HFF-Myc (cell line): ENCODE results near the gene CTBP2.

Experiments
- DNase-seq: peaks from one replicate; pipeline ENCODE4 v3.0.0-alpha.2; 2011; ENCODE audit warnings: low read depth; ENCODE audit errors: extremely low read depth
- H3K4me3 ChIP-seq: replicated peaks from 2 replicates; pipeline ENCODE4 v1.5.1; 2011; ENCODE audit warnings: low read depth, mild to moderate bottlenecking, control low read depth, low read length
- TF ChIP-seq, protein P1 (sequence below): IDR thresholded peaks from 2 replicates; pipeline ENCODE4 v1.5.1; 2012; ENCODE audit warnings: mild to moderate bottlenecking, low read depth, low read length, control low read depth; ENCODE audit errors: missing control alignments

CTBP2 gene

DNA sequence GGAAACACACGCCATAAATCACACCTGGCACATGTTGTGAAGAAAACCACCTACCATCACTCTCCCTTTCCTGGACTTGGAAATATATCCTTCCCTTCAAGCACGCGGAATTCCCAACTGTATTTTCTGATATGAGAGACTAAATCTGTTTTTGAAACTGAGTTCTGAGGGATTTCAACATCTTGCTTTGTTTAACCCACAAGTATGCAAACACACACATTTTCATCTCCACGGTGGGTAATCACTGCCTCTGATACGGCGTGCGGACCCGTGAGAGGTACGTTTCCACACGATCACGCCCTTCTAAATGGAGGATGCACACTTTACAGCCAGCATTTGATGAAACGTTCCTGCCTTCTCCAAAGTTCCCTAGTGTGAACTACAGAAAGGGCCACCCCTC lies 135.0 kb downstream of the CTBP2 start:
- no peak for DNase-seq
- no peak overlapping the region for H3K4me3 ChIP-seq
- TF ChIP-seq, protein P1, sequence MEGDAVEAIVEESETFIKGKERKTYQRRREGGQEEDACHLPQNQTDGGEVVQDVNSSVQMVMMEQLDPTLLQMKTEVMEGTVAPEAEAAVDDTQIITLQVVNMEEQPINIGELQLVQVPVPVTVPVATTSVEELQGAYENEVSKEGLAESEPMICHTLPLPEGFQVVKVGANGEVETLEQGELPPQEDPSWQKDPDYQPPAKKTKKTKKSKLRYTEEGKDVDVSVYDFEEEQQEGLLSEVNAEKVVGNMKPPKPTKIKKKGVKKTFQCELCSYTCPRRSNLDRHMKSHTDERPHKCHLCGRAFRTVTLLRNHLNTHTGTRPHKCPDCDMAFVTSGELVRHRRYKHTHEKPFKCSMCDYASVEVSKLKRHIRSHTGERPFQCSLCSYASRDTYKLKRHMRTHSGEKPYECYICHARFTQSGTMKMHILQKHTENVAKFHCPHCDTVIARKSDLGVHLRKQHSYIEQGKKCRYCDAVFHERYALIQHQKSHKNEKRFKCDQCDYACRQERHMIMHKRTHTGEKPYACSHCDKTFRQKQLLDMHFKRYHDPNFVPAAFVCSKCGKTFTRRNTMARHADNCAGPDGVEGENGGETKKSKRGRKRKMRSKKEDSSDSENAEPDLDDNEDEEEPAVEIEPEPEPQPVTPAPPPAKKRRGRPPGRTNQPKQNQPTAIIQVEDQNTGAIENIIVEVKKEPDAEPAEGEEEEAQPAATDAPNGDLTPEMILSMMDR: no peak

DNA sequence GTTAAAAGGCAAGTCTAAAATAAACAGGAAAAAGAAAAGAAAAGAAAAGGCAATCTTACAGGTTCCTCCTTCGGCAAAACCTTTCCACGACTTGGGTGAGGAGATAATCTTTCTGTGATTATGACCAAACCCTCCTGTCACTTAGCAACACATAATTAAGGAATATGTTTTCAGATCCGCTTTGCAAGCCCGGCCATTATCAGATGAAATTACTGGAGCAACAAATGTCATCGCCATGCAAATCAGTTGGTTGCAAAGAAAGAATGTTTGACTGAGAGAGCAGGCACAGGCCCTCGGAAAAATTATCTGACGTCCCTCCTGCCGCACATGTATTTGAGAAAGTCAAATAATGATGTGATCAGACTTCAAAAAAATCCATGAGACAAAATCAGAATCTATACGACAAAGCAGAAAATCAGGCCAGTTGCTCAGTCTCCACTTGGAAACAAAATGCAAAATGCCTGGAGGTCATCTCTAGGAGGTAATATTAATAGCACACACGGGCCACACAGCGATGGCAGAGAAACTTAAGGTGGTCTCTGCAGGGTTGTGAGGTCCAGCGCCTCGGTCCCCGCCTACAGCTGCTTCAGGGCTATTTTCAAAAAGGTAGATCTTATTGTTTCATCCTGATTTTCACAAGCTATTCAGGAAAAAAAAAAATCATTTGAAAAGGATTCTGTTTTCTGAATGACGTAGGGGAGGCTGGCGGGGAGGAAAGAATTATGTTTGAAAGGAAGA lies 135.7 kb downstream of the CTBP2 start:
- DNase-seq: no peak

DNA sequence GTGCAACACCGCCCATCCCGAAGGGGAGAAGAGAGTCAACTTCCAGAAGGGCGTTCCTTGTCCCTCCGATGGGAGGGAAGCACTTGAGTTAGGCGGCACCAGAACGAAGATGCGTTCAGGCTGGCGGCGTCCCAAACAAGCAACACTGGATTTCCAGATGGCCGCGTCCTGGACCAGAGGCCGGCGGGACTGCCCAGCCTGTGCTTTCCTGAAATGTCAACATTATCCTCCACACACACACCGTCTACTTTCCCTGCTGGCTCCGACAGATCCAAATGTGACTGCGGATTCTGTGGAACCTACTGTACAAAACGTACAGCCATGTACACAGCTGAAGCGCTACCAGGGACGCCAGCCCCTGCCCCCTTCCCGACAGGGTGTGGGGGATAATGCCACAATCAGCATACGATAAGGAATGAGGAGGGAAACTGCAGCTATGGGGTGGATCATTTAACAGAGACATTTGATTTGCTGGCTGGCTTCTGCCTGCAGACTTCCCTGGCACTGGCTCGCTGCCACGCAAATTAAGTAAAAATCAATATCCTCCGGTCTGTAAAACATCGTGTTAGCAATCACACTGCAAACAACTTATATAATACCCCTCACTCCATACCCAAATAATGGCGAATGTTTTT lies 136.4 kb downstream of the CTBP2 start:
- TF ChIP-seq, protein P1: no peak
- DNase-seq: no peak
- H3K4me3 ChIP-seq: no peak overlapping the region

More for the DNA sequence above, 135.7 kb downstream of the CTBP2 start:
- H3K4me3 ChIP-seq: no peak overlapping the region
- TF ChIP-seq, protein P1: no peak

DNA sequence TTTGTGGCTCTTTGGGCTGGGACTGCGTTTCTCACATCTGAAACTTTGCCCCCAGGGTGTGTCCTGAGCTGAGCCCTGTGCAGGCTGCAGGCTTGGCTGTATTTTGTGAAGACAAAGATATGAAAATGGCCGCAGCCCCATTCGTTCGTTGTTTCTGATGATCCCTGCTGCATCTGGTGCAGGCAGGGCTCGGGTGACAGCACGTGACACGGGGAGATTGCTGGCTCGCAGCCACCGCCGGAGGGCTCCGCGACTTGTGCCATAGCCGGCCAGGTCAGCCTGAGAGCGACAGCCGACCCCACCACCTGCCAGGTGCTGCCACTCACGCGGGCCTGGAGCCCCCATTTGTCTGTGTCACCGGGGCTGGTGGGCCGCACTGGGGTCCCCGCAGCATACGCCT lies 137.1 kb downstream of the CTBP2 start:
- TF ChIP-seq, protein P1: no peak
- no peak for DNase-seq

DNA sequence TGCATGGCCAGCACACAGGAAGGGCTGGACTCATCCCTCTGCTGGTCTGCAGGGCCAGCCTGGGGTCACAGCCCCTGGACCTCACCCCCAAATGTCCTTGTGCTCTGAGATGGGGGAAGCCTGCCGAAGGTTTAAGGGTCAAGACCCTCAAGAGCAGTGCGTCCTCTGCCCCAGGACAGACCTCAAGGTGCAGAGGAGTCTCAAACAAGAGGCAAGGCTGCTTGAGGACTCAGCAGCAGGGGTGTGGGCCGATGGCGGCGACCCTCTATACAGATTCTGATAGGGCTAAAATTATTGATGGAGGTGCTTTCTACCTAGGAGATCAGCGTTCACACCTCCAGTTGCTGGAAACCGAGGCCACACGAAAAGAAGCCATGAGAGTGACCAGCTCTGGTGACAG lies 137.7 kb downstream of the CTBP2 start:
- TF ChIP-seq, protein P1: no peak
- no peak overlapping the region for H3K4me3 ChIP-seq

More for the DNA sequence above, 137.1 kb downstream of the CTBP2 start:
- H3K4me3 ChIP-seq: no peak overlapping the region

DNA sequence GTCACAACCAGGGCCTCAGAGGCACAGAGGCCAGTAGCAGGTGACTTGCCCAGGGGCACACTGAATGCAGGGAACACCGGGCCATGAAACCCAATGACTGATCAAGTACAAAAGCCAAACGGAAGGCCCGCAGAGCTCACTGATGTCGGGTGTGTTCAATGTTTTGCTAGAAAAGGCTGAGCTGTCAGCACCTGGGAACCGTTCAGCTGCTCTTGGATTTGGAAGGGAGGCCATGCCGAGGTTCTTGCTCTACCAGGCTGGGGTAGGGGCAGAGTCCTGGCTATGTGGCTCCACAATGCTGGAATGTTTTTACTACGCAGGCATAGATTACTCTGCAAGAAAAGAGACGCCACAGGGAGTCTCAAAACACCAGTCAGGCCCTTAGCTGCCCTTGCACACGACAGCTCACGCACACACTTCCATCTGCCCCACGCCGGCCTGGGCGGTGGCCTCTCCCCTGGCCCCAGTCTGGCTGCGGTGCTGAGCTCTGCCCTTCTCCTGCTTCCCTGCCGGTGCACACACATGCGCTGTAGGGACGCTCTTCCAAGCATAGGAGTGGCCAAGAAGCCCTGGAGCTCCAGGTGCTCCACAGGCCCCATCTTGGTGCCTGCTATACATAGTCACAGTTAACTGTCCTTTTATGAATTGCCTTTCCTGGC lies 138.5 kb downstream of the CTBP2 start:
- H3K4me3 ChIP-seq: no peak overlapping the region
- DNase-seq: no peak
- TF ChIP-seq, protein P1: no peak

More for the DNA sequence above, 137.7 kb downstream of the CTBP2 start:
- no peak for DNase-seq
